HUES6 (cell line): Measurements from ENCODE around the gene VPS26B.
A peak's percentile ranks its signal among the peaks of the same experiment; 100 is the strongest.

Experiments
- H3K27ac ChIP-seq: 2 replicates; pipeline ENCODE4 v1.7.0; 2013; ENCODE audit warnings: low read depth, mild to moderate bottlenecking, low read length, inconsistent platforms
- H3K27me3 ChIP-seq: 2 replicates; pipeline ENCODE4 v1.6.1; 2013; ENCODE audit warnings: low read length; ENCODE audit not compliant: control insufficient read depth, insufficient read depth
- H3K36me3 ChIP-seq: 2 replicates; pipeline ENCODE4 v1.6.1; 2013; ENCODE audit warnings: low read length; ENCODE audit not compliant: control insufficient read depth, insufficient read depth
- H3K4me1 ChIP-seq: 2 replicates; pipeline ENCODE4 v1.6.1; 2013; ENCODE audit warnings: low read length; ENCODE audit not compliant: control insufficient read depth, insufficient read depth
- H3K4me3 ChIP-seq: 2 replicates; pipeline ENCODE4 v1.5.1; 2013; ENCODE audit warnings: low read depth, low read length
- H3K9ac ChIP-seq: one replicate; pipeline ENCODE4 v1.6.1; 2013; ENCODE audit warnings: mild to moderate bottlenecking, low read length
- H3K9me3 ChIP-seq: 2 replicates; pipeline ENCODE4 v1.6.1; 2013; ENCODE audit warnings: low read depth, low read length; ENCODE audit not compliant: control insufficient read depth, insufficient read depth

VPS26B gene

DNA sequence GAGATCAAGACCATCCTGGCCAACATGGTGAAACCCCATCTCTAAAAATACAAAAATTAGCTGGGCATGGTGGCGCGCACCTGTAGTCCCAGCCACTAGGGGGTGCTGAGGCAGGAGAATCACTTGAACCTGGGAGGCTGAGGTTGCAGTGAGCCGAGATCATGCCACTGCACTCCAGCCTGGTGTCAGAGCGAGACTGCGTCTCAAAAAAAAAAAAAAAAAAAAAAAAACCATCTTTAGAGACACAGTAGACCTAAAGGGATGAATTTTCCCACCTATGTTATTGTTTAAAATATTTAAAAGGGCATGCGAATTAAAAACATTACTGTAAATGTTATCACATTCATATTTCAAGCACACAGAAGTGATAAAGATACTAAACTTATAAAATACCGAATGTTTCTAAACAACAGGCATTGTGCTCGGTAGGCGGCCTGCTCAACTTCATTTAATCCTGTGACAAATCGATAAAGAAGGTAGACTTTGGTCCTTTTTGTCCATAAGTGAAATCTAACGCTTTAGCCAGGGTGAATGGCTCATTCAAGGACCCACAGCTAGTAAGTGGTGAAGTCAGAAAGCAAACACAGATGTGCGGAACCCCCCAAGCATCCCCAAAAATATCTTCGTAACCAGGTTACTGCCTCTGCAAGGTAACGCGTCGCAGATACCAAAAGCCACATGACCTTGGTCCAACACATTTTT is 16.8 kb upstream of the VPS26B start:
- H3K36me3 ChIP-seq: peaks cover 86% of the 10 kb centered on the region
- H3K4me1 ChIP-seq: no peaks in the 10 kb centered on the region
- no peaks in the 10 kb centered on the region for H3K27me3 ChIP-seq
- H3K4me3 ChIP-seq: no peak overlapping the region
- H3K27ac ChIP-seq: no peak overlapping the region
- H3K9ac ChIP-seq: no peak overlapping the region
- H3K9me3 ChIP-seq: no peaks in the 10 kb centered on the region

DNA sequence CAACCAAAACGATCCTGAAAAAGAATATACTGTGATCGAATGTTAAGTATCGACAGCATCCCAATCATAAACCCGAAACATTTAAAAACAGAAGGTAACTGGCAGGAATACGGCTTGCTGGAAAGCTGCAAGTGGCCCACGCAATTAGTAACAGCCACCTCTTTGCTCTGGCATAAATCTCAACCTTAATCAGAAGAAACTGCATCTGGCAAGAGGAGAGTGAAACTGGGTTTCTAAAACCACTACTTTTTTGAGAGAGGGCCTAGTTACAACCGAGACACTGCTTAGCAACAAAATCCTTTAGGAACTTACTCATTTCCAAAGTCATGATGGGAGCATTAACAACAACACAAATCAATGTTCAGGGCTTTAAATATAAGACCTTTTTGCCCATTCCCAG is 8.6 kb upstream of the VPS26B start:
- Histone ChIP-seq H3K9me3 (no peaks in the 10 kb centered on the region), H3K36me3 (peaks cover 65% of the 10 kb centered on the region), H3K4me1 (no peaks in the 10 kb centered on the region), H3K27me3 (no peaks in the 10 kb centered on the region), H3K4me3 (no peak overlapping the region), H3K9ac (no peak overlapping the region), H3K27ac (no peak overlapping the region)

GRCh38 chr11:134216816-134217215 is 7.7 kb upstream of the VPS26B start:
- Histone ChIP-seq H3K27ac (no peak overlapping the region), H3K4me1 (no peaks in the 10 kb centered on the region), H3K4me3 (no peak overlapping the region), H3K9me3 (no peaks in the 10 kb centered on the region), H3K9ac (no peak overlapping the region), H3K27me3 (no peaks in the 10 kb centered on the region), H3K36me3 (peaks cover 59% of the 10 kb centered on the region)

- Histone ChIP-seq H3K36me3 (peaks cover 21% of the 10 kb centered on the region), H3K9ac (peak overlapping the region; percentile 78), H3K27ac (peak overlapping the region; percentile 50; the same call in 1 of the 2 replicates), H3K27me3 (peaks cover 7% of the 10 kb centered on the region; the same call in 1 of the 2 replicates), H3K4me3 (peak overlapping the region; percentile 93), H3K4me1 (peaks cover 21% of the 10 kb centered on the region), H3K9me3 (no peaks in the 10 kb centered on the region)
Measured at GRCh38 chr11:134223121-134223520, 1.4 kb upstream of the VPS26B start.

DNA sequence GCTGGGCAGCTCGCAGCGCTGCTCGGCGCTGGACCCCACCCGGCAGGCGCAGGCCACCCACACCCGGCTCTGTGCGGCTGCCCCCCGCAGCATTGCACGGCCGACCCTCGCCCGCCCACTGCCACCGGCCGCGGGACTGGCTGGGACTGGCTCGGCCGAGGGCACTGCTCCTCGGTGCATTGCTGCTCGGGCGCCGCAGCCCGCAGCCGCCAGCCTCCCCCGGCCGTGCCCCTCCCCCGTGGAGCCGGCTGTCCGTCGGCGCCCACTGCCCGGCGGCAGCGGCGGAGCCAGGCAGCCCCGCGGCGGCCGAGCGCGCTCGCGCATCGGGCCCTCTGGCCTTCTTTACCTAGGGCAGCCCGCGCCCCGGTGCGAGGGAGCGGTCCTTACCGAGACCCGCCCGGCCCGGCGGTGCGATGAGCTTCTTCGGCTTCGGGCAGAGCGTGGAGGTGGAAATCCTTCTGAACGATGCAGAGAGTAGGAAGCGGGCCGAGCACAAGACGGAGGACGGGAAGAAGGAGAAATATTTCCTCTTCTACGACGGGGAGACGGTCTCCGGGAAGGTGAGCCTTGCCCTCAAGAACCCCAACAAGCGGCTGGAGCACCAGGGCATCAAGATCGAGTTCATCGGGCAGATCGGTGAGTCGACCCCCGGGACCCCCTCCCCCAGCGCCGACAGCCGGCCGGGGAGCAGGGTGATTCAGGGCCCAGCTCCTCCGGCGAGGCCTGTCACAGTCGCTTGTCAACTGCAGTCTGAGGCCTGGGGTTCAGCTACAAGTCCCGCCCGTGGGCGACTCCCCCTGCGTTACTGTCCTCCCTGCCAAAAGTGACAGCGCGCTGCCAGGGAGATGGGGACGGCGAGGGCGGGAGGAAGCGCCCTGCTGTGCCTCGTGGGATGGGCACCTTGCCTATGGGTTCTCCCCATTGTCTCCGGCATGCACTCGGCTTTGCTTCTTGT is 516 bp downstream of the VPS26B start:
- H3K36me3 ChIP-seq: peaks cover 7% of the 10 kb centered on the region
- peaks cover 7% of the 10 kb centered on the region; the same call in 1 of the 2 replicates for H3K27me3 ChIP-seq
- H3K27ac ChIP-seq: no peak overlapping the region
- H3K9ac ChIP-seq: peak overlapping the region; percentile 72
- no peaks in the 10 kb centered on the region for H3K9me3 ChIP-seq
- peak overlapping the region; percentile 93 for H3K4me3 ChIP-seq
- peaks cover 21% of the 10 kb centered on the region for H3K4me1 ChIP-seq

GRCh38 chr11:134226806-134227325 is 2.4 kb downstream of the VPS26B start:
- Histone ChIP-seq H3K9ac (no peak overlapping the region), H3K4me1 (peaks cover 21% of the 10 kb centered on the region), H3K27ac (no peak overlapping the region), H3K36me3 (no peaks in the 10 kb centered on the region), H3K9me3 (no peaks in the 10 kb centered on the region), H3K4me3 (no peak overlapping the region), H3K27me3 (peaks cover 7% of the 10 kb centered on the region; the same call in 1 of the 2 replicates)

DNA sequence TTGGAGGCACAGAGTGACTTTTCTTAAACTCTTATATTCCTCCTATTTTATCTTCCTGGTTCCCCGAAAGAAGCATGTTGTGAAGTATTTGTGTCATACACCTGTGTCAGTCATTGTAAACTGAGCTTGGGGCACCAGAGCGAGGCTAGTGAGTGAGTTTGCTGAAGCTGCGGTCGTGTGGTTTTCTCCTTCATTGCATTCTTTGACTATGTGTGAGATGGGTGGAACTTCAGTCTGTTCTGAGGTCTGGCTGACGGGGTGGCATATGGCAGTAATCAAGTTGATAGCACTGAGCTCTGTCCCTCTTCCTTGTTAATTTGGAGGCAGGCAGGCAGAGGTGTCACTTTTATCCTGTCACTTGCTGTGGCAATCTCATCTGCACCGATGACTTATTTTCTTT is 4.2 kb downstream of the VPS26B start:
- H3K9me3 ChIP-seq: no peaks in the 10 kb centered on the region
- H3K9ac ChIP-seq: no peak overlapping the region
- H3K4me1 ChIP-seq: peaks cover 12% of the 10 kb centered on the region; the same call in 1 of the 2 replicates
- H3K27me3 ChIP-seq: peaks cover 7% of the 10 kb centered on the region; the same call in 1 of the 2 replicates
- no peak overlapping the region for H3K4me3 ChIP-seq
- H3K36me3 ChIP-seq: no peaks in the 10 kb centered on the region
- H3K27ac ChIP-seq: no peak overlapping the region

GRCh38 chr11:134229126-134229790 is 4.8 kb downstream of the VPS26B start:
- Histone ChIP-seq H3K9me3 (no peaks in the 10 kb centered on the region), H3K4me3 (no peak overlapping the region), H3K27me3 (peaks cover 7% of the 10 kb centered on the region; the same call in 1 of the 2 replicates), H3K4me1 (peaks cover 12% of the 10 kb centered on the region; the same call in 1 of the 2 replicates), H3K27ac (no peak overlapping the region), H3K9ac (no peak overlapping the region), H3K36me3 (no peaks in the 10 kb centered on the region)

GRCh38 chr11:134230339-134230738 is 5.9 kb downstream of the VPS26B start:
- Histone ChIP-seq H3K27me3 (peaks cover 7% of the 10 kb centered on the region; the same call in 1 of the 2 replicates), H3K9me3 (no peaks in the 10 kb centered on the region), H3K9ac (no peak overlapping the region), H3K36me3 (no peaks in the 10 kb centered on the region), H3K4me3 (no peak overlapping the region), H3K27ac (no peak overlapping the region), H3K4me1 (peaks cover 12% of the 10 kb centered on the region; the same call in 1 of the 2 replicates)

- no peaks in the 10 kb centered on the region for H3K9me3 ChIP-seq
- no peak overlapping the region for H3K27ac ChIP-seq
- H3K36me3 ChIP-seq: no peaks in the 10 kb centered on the region
- H3K4me3 ChIP-seq: no peak overlapping the region
- H3K9ac ChIP-seq: no peak overlapping the region
- no peaks in the 10 kb centered on the region for H3K4me1 ChIP-seq
- no peaks in the 10 kb centered on the region for H3K27me3 ChIP-seq
Measured at GRCh38 chr11:134231958-134232659, 7.6 kb downstream of the VPS26B start.
